SH-SY5Y (cell line): ENCODE measurements around the gene ATP1A1.

ENCODE experiments used
- GATA2 ChIP-seq: IDR thresholded peaks from 2 replicates; pipeline ENCODE4 v1.6.1; 2011; ENCODE audit warnings: mild to moderate bottlenecking, low read depth, low read length
- GATA3 ChIP-seq: IDR thresholded peaks from 2 replicates; pipeline ENCODE4 v1.6.1; 2011; ENCODE audit warnings: low read depth, mild to moderate bottlenecking, low read length, moderate library complexity

- TF ChIP-seq GATA3 (no peak), GATA2 (no peak)
These were observed 51.8 kb downstream of the ATP1A1 start for GRCh38 chr1:116424863-116425262.
